ENCODE measurements around the gene NUAK1. TPM values are rescaled to one million over a fixed set of nuclear protein-coding genes. Genes with fewer than 3 reads are reported as not detected.

NUAK1 gene
- total RNA-seq, 4 donors from 2014 or later = 22.6 to 44.3 (median 38.4) TPM

GRCh38 chr12:106058256-106059182 lies 80.2 kb downstream of the NUAK1 start:
- WGBS = 43% methylated on average over 4 of the region's 4 CpGs
- H3K27ac ChIP-seq = peak overlapping the region; percentile 16
- peaks cover 9% of the 10 kb centered on the region for H3K4me1 ChIP-seq

GRCh38 chr12:106054049-106054448 lies 84.7 kb downstream of the NUAK1 start:
- TF ChIP-seq, protein P1, sequence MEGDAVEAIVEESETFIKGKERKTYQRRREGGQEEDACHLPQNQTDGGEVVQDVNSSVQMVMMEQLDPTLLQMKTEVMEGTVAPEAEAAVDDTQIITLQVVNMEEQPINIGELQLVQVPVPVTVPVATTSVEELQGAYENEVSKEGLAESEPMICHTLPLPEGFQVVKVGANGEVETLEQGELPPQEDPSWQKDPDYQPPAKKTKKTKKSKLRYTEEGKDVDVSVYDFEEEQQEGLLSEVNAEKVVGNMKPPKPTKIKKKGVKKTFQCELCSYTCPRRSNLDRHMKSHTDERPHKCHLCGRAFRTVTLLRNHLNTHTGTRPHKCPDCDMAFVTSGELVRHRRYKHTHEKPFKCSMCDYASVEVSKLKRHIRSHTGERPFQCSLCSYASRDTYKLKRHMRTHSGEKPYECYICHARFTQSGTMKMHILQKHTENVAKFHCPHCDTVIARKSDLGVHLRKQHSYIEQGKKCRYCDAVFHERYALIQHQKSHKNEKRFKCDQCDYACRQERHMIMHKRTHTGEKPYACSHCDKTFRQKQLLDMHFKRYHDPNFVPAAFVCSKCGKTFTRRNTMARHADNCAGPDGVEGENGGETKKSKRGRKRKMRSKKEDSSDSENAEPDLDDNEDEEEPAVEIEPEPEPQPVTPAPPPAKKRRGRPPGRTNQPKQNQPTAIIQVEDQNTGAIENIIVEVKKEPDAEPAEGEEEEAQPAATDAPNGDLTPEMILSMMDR (IDR thresholded peaks at IDR 0.05) = no peak
- TF ChIP-seq POLR2A (IDR thresholded peaks at IDR 0.05) (no peak), EP300 (IDR thresholded peaks at IDR 0.05) (no peak), POLR2AphosphoS5 (IDR thresholded peaks at IDR 0.05) (no peak)
- Histone ChIP-seq H3K4me1 (peaks cover 9% of the 10 kb centered on the region), H3K9me3 (peaks cover 4% of the 10 kb centered on the region), H3K36me3 (no peaks in the 10 kb centered on the region), H3K4me3 (no peak overlapping the region), H3K27ac (no peak overlapping the region), H3K27me3 (no peaks in the 10 kb centered on the region)
- DNase-seq (ENCODE audit: low spot score in 2 of 2) = no peak

More at GRCh38 chr12:106058256-106059182, 80.2 kb downstream of the NUAK1 start:
- TF ChIP-seq POLR2AphosphoS5 (IDR thresholded peaks at IDR 0.05) (no peak), POLR2A (IDR thresholded peaks at IDR 0.05) (no peak), EP300 (IDR thresholded peaks at IDR 0.05) (no peak)
- TF ChIP-seq, protein P1 (IDR thresholded peaks at IDR 0.05) = no peak
- no peak for DNase-seq (ENCODE audit: low spot score in 2 of 2)
- H3K27me3 ChIP-seq = no peaks in the 10 kb centered on the region
- no peaks in the 10 kb centered on the region for H3K36me3 ChIP-seq
- H3K9me3 ChIP-seq = peaks cover 4% of the 10 kb centered on the region
- H3K4me3 ChIP-seq = no peak overlapping the region

DNA sequence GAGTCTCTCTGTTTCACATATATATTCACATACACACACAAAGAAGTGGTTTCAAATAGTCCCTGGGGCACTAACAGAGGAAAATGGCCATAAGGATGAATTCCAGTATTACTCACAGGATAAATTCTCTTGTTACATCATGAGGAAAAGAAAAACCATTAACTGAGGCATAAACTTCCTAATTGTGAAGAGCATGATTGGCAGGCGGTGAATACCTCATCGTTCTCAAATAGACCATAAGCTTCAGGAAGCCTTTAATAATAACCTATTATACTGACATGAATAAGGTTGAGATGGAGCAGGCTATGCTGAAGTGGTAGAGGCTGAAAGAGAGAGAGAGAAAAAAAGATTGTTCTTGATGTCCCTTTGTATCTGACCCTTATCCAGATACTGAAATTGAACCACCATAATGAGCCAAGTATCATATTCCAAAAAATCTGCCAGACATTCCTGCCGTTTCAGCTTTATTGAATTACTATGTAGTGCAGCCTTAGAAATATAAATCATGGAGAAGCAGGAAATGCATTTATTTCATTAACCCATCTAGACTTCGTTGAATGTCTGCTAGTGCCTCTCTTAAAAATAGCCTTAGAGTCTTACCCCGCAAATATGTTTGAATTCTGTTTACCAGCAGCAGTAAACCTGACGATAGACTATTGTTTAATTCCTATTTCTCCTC lies 86.8 kb downstream of the NUAK1 start:
- WGBS = 78% methylated on average over 6 of the region's 6 CpGs
- TF ChIP-seq EP300 (IDR thresholded peaks at IDR 0.05) (no peak), POLR2A (IDR thresholded peaks at IDR 0.05) (no peak), POLR2AphosphoS5 (IDR thresholded peaks at IDR 0.05) (no peak)
- TF ChIP-seq, protein P1 (IDR thresholded peaks at IDR 0.05) = no peak
- no peak overlapping the region for H3K27ac ChIP-seq
- no peak for DNase-seq (ENCODE audit: low spot score in 2 of 2)
- no peaks in the 10 kb centered on the region for H3K4me1 ChIP-seq
- H3K27me3 ChIP-seq = no peaks in the 10 kb centered on the region
- no peaks in the 10 kb centered on the region for H3K36me3 ChIP-seq
- H3K9me3 ChIP-seq = peaks cover 4% of the 10 kb centered on the region
- H3K4me3 ChIP-seq = no peak overlapping the region

GRCh38 chr12:106049546-106049945 lies 89.2 kb downstream of the NUAK1 start:
- WGBS = 69% methylated on average over 5 of the region's 5 CpGs
- no peak for DNase-seq (ENCODE audit: low spot score in 2 of 2)
- no peaks in the 10 kb centered on the region for H3K36me3 ChIP-seq

More at GRCh38 chr12:106049546-106049945, 89.2 kb downstream of the NUAK1 start:
- no peaks in the 10 kb centered on the region for H3K4me1 ChIP-seq
- no peaks in the 10 kb centered on the region for H3K9me3 ChIP-seq
- TF ChIP-seq EP300 (IDR thresholded peaks at IDR 0.05) = no peak
- TF ChIP-seq, protein P1 (IDR thresholded peaks at IDR 0.05) = no peak
- TF ChIP-seq POLR2AphosphoS5 (IDR thresholded peaks at IDR 0.05) = no peak
- TF ChIP-seq POLR2A (IDR thresholded peaks at IDR 0.05) = no peak
- H3K27ac ChIP-seq = no peak overlapping the region
- no peak overlapping the region for H3K4me3 ChIP-seq
- H3K27me3 ChIP-seq = no peaks in the 10 kb centered on the region
